Left ventricle myocardium inferior (tissue), 1 donor: ENCODE measurements around the gene CHRNA9. TPM values are rescaled to one million over a fixed set of nuclear protein-coding genes. Genes with fewer than 3 reads are reported as not detected.
"Not testable (repeated sequence)": the region's sequence is repeated elsewhere in the genome, so short reads cannot be mapped to it uniquely, and the experiment has no call there.

Experiments used
- DNase-seq: peaks from one replicate; pipeline ENCODE4 v3.0.0-alpha.2; 2020
- H3K27ac ChIP-seq: fragments of 200-600 bp; replicated peaks from 2 replicates; pipeline ENCODE4 v1.8.0; 2021
- H3K27me3 ChIP-seq: fragments of 200-600 bp; 2 replicates; pipeline ENCODE4 v1.8.0; 2021; ENCODE audit warnings: low read depth
- H3K36me3 ChIP-seq: fragments of 200-600 bp; 2 replicates; pipeline ENCODE4 v1.8.0; 2021
- H3K4me1 ChIP-seq: fragments of 200-600 bp; 2 replicates; pipeline ENCODE4 v1.8.0; 2021
- H3K4me3 ChIP-seq: fragments of 200-600 bp; 2 replicates; pipeline ENCODE4 v1.8.0; 2021; ENCODE audit warnings: mild to moderate bottlenecking, moderate library complexity
- H3K9me3 ChIP-seq: fragments of 200-600 bp; replicated peaks from 2 replicates; pipeline ENCODE4 v1.8.0; 2021
- CTCF ChIP-seq: fragments of 200-600 bp; IDR thresholded peaks from 2 replicates; pipeline ENCODE4 v1.8.0; 2021; ENCODE audit warnings: antibody characterized with exemption, mild to moderate bottlenecking, borderline replicate concordance
- intact Hi-C: fragments of 100-400 bp; cut with micrococcal nuclease; formaldehyde crosslinking; loops from one replicate; pipeline ENCODE4 v1.11.0; 2022
- total RNA-seq: library from RNA; stranded (reverse); fragmentation: NEBNext Ultra II Directional; extraction: Animal tissue kit (Norgen Biotek cat#: 25700); gene quantifications from one replicate; pipeline ENCODE4 v1.2.1, GENCODE V29; 2021
- donor health status: DM: no; HTN: yes; CAD: no; lungs with severe emphysema.

CHRNA9 gene
- total RNA-seq, 1 donor from 2014 or later: not detected

DNA sequence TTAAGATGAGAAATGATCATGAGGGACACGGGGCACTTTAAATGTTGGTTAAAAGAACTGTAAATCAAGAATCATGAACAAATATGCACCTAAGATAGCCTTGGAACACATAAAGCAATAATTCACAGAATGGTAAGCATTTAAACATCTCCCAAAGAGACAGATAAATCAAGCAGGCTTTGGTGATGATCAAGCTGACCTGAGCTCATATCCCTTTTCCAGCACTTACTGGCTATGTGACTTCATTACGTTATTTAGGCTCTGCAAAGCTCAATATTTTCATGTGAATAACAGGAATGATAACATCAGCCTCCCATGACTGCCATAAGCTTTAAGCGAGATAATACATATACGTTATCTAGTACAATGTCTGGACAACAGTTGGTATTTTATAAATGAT is 54.9 kb downstream of the CHRNA9 start:
- intact Hi-C loops: no loop called here

GRCh38 chr4:40392241-40392640 is 57.1 kb downstream of the CHRNA9 start:
- H3K27me3 ChIP-seq, H3K4me3 ChIP-seq, intact Hi-C loops, DNase-seq, H3K9me3 ChIP-seq, H3K27ac ChIP-seq, H3K36me3 ChIP-seq: not testable (repeated sequence)
- peaks cover 18% of the 10 kb centered on the region for H3K4me1 ChIP-seq

More for the DNA sequence above, 54.9 kb downstream of the CHRNA9 start:
- Histone ChIP-seq H3K27ac (no peak overlapping the region), H3K9me3 (no peaks in the 10 kb centered on the region), H3K4me3 (no peak overlapping the region), H3K27me3 (no peaks in the 10 kb centered on the region), H3K4me1 (no peaks in the 10 kb centered on the region), H3K36me3 (no peaks in the 10 kb centered on the region)
- DNase-seq: no peak
- no peak for TF ChIP-seq CTCF

DNA sequence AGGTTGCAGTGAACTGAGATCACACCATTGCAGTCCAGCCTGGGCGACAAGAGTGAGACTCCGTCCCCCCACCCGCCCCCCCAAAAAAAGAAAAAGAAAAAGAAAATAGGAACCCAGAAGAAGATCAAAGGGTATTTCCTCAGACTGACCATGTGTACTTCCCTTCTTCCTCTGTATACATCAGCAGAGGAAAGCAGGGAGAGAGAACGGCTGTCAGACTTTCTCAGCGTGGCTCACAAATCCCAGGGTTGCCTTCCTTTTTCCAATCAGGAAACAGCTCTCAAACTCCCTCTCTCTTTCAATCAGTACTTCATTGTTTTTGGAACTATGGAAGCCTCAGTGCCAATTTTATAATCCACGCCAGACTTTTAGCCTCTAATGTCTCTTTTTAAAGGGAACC is 59.1 kb downstream of the CHRNA9 start:
- Histone ChIP-seq H3K4me1 (peaks cover 18% of the 10 kb centered on the region), H3K36me3 (no peaks in the 10 kb centered on the region), H3K9me3 (no peaks in the 10 kb centered on the region), H3K4me3 (no peak overlapping the region), H3K27ac (no peak overlapping the region), H3K27me3 (no peaks in the 10 kb centered on the region)
- no peak for TF ChIP-seq CTCF
- intact Hi-C loops: no loop called here
- no peak for DNase-seq

DNA sequence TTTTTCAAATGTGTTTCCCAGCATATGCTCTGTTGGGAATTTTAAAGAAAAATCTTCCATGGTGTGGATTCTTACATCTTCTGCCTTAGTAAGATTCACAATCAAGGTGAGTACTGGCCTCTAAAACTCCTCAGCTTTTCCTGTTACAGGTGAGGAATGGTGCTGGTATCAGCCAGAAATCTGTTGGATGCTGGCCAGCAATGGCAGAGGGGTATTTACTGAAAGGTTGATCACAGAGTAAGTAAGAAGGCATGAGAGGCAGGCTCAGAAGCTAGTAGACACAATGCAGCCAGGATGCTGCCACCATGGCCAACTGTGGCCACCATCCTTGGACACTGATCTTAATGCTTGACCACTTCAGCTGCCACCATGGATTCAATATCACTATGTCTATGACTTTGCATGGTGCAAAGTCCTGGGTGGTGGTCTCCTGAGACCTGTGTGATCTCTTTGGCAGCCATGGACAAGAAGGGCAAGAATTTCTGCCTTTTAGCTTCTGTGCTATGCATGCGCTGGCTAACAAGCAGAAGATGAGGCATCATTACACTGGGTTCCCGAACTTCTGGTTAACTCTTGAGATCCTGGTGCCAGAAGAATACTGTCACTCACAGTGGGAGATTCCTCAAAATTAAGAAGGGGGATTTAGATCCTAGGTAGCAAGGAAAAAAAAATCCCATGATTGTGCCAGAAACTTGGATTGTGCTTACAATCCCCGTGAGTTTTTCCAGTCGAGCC is 60.2 kb downstream of the CHRNA9 start:
- Histone ChIP-seq H3K27ac (no peak overlapping the region), H3K4me3 (no peak overlapping the region)
- DNase-seq: no peak

DNA sequence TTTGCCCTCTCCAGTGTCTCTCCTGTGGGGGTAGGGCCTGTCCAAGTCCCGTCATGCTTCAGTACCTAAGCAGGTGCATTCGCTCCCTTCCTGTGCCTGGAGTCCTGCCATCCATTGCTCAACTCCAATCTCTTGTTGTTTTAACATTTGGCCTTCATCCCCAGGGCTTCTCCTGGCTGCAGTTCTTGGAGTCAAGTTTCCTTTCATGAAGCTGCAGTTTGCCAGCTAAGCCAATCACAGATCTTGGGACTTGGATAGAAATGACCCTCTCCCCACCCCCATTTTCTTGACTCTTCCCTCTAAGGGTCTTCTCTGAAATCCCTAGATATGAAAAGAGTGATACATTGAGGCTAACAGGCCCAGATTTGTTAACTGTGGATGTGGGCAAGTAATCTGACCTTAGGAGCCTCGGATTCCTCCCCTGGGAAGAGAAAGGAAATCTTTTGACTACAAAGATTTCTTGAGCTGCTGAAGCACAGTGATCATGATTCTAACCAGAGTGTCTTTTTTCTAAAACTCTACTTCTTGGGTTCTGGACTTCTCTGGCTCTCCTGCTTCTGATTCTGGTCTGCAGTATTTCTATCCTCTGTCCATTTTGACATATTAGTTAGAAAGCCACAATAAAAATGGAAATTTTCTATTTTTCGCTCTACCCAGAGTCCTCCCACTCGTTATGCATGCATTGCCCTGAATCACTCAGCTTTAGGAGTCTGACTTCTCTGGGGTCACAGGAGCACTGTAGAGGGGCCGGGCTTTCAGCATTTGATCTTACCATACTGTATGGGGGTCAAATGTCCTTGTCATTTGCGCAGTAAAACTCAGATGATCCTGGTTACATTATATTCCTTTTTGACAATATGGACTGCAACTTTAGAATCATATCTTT is 61.0 kb downstream of the CHRNA9 start:
- H3K36me3 ChIP-seq: no peaks in the 10 kb centered on the region
- no peaks in the 10 kb centered on the region for H3K9me3 ChIP-seq
- TF ChIP-seq CTCF: no peak
- peak; percentile 67 for DNase-seq
- intact Hi-C loops: no loop called here
- H3K27ac ChIP-seq: no peak overlapping the region
- H3K27me3 ChIP-seq: no peaks in the 10 kb centered on the region
- H3K4me3 ChIP-seq: no peak overlapping the region
- peaks cover 18% of the 10 kb centered on the region for H3K4me1 ChIP-seq

More for the DNA sequence above, 60.2 kb downstream of the CHRNA9 start:
- Histone ChIP-seq H3K4me1 (peaks cover 18% of the 10 kb centered on the region), H3K36me3 (no peaks in the 10 kb centered on the region), H3K9me3 (no peaks in the 10 kb centered on the region), H3K27me3 (no peaks in the 10 kb centered on the region)
- intact Hi-C loops: no loop called here
- TF ChIP-seq CTCF: no peak

DNA sequence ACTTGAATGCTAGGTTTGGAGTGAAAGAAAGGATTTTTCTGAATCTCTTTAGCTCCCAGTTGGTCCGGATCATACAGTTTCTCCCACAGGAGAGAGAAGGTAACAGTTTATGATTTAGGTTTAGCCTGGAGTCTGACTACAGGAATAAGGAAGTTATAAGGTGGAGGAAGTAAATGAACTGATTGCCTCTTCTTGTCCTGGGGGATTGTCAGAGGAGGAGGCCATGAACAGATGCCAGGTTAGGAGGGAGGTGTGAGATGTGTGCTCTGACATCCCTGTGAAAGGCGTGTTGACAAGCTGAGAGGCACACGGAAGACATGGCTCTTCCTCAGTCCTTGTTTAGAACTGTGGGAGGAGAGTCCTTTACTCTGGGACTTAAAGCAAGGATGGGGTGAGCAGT is 64.4 kb downstream of the CHRNA9 start:
- Histone ChIP-seq H3K4me3 (no peak overlapping the region), H3K4me1 (peaks cover 18% of the 10 kb centered on the region), H3K27ac (no peak overlapping the region), H3K27me3 (no peaks in the 10 kb centered on the region), H3K9me3 (no peaks in the 10 kb centered on the region), H3K36me3 (no peaks in the 10 kb centered on the region)
- no peak for TF ChIP-seq CTCF
- intact Hi-C loops: no loop called here
- DNase-seq: no peak
